Activated naive CD8-positive, alpha-beta T cell treated with anti-CD3 and anti-CD28 coated beads for 36 hours (primary cell): Measurements from ENCODE around the gene FAM210B. TPM values are rescaled to one million over a fixed set of nuclear protein-coding genes. Genes with fewer than 3 reads are reported as not detected.

Experiments used
- total RNA-seq, 2 experiments: library from RNA; stranded (reverse); gene quantifications; one replicate each; pipeline ENCODE4 v1.2.3, GENCODE V29; 2021

The FAM210B gene
- total RNA-seq, 2 experiments from 2014 or later: 5.0 to 5.2 TPM

Other genes starting within 250 kb of the FAM210B start
- not detected for gene MC3R, start 110.2 kb upstream of the FAM210B start, total RNA-seq
- gene AURKA, start 33.2 kb downstream of the FAM210B start, total RNA-seq: 10 to 100 TPM; 83.6 to 85.1 TPM
- 10 to 100 TPM; 66.4 to 69.8 TPM for gene CSTF1, start 33.7 kb downstream of the FAM210B start, total RNA-seq
- gene CASS4, start 53.3 kb downstream of the FAM210B start, total RNA-seq: 1 to 10 TPM; 3.0 to 3.4 TPM
- gene RTF2, start 109.7 kb downstream of the FAM210B start, total RNA-seq: 10 to 100 TPM; 70.3 to 76.3 TPM
- gene FAM209A, start 165.8 kb downstream of the FAM210B start, total RNA-seq: under 1 TPM; 0.24 to 0.62 TPM
- gene FAM209B, start 174.3 kb downstream of the FAM210B start, total RNA-seq: under 1 TPM in 1 of 2 experiments, not detected in 1; 0.60 TPM